ENCODE results near the gene RIPOR1. TPM values are rescaled to one million over a fixed set of nuclear protein-coding genes. Genes with fewer than 3 reads are reported as not detected.
A peak's percentile ranks its signal among the peaks of the same experiment; 100 is the strongest.

RIPOR1 gene
- total RNA-seq, 1 experiment from 2014 or later, result 3.6 TPM

GRCh38 chr16:67563708-67564468, 35.3 kb downstream of the RIPOR1 start:
- in situ Hi-C loops (cut with HindIII; ENCODE audit: low pct_unique_long_range_greater_than_20kb, low sequenced_read_pairs), result no loop called here
- peak; percentile 17 for DNase-seq (ENCODE audit: low read depth, low spot score)

DNA sequence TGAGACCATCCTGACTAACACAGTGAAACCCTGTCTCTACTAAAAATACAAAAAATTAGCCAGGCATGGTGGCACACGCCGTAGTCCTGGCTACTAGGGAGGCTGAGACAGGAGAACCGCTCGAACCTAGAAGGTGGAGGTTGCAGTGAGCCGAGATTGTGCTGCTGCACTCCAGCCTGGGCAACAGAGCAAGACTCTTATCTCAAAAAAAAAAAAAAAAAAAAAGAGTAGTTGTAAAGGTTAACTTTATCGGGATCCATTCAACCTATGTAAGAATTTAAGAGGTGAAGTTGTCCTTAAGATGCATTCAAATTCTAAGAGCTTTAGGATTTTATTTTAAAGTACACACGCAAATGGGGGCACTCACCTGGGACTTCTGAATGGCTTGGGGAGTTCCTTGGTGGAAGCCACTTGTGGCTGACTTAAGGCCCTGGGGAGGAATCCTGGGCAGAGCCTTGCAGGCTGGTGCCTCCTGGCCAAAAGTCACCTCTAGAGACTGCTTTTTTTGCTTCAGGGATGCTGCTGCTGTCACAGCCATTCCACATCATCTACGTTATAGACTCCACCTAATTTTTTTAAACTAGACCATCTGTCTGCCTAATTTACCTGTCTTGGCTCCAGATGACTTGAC, 37.0 kb downstream of the RIPOR1 start:
- DNase-seq (ENCODE audit: low read depth, low spot score), result no peak
- in situ Hi-C loops (cut with HindIII; ENCODE audit: low pct_unique_long_range_greater_than_20kb, low sequenced_read_pairs), result no loop called here

DNA sequence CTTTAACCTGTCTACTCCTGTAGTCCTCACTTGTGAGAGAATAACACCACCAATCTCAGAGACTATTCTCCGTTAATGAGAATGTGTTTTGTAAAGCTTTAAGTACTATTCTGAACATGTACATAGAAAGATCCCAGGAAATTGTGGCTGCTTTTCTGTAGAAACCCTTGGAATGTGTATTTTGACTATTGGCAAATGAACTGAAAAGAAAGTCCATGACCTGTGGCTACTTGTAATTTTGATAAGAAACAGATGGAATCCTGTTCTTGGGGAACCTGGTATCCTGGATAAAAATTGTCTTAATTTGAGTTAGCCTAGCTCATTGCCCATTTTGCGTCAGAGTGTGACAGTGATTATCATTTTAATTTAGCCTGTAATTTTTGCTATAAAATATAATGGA, 42.8 kb downstream of the RIPOR1 start:
- no peak for DNase-seq (ENCODE audit: low read depth, low spot score)
- in situ Hi-C loops (cut with HindIII; ENCODE audit: low pct_unique_long_range_greater_than_20kb, low sequenced_read_pairs), result no loop called here

DNA sequence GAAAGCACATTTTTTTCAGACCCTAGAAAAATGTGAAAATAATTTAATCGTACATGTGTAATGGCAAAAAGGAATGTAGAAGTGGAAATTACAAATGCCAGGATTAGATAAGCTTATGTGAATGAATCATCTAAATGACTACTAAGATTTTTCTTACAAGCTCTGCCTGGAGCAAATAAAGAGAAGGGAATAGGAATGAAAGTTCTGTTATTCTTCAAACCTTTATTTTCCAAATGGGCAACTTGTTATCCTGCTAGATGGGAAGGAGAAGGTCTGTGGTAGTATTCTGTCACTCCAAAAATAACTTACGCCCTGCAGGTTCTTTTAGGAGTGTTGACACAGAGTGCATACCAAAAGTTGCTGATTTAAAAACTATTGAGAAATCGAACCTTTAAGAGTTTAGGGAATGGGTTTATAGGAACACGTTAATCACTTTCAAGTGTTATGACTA, 43.4 kb downstream of the RIPOR1 start:
- DNase-seq (ENCODE audit: low read depth, low spot score), result no peak
- in situ Hi-C loops (cut with HindIII; ENCODE audit: low pct_unique_long_range_greater_than_20kb, low sequenced_read_pairs), result no loop called here

- DNase-seq (ENCODE audit: low read depth, low spot score), result no peak
- in situ Hi-C loops (cut with HindIII; ENCODE audit: low pct_unique_long_range_greater_than_20kb, low sequenced_read_pairs), result no loop called here
Measured at GRCh38 chr16:67579686-67580085, 51.1 kb downstream of the RIPOR1 start.

DNA sequence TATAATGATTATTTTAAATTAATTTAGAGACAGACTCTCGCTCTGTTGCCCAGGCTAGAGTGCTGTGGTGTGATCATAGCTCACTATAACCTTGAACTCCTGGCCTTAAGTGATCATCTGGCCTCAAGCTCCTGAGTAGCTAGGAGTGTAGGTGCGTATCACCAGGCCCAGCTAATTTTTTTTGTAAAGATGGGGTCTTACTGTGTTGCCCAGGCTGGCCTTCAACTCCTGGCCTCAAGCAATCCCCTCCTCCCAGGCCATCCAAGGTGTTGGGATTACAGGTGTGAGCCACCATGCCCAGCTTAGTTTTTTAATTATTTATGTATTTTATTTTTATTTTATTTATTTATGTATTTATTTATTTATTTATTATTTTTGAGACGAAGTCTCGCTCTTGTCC, 51.6 kb downstream of the RIPOR1 start:
- no peak for DNase-seq (ENCODE audit: low read depth, low spot score)
- in situ Hi-C loops (cut with HindIII; ENCODE audit: low pct_unique_long_range_greater_than_20kb, low sequenced_read_pairs), result no loop called here

GRCh38 chr16:67593288-67593687, 64.7 kb downstream of the RIPOR1 start:
- in situ Hi-C loops (cut with HindIII; ENCODE audit: low pct_unique_long_range_greater_than_20kb, low sequenced_read_pairs), result no loop called here
- DNase-seq (ENCODE audit: low read depth, low spot score), result no peak

- DNase-seq (ENCODE audit: low read depth, low spot score), result no peak
- in situ Hi-C loops (cut with HindIII; ENCODE audit: low pct_unique_long_range_greater_than_20kb, low sequenced_read_pairs), result no loop called here
Measured at GRCh38 chr16:67593701-67594100, 65.1 kb downstream of the RIPOR1 start.

DNA sequence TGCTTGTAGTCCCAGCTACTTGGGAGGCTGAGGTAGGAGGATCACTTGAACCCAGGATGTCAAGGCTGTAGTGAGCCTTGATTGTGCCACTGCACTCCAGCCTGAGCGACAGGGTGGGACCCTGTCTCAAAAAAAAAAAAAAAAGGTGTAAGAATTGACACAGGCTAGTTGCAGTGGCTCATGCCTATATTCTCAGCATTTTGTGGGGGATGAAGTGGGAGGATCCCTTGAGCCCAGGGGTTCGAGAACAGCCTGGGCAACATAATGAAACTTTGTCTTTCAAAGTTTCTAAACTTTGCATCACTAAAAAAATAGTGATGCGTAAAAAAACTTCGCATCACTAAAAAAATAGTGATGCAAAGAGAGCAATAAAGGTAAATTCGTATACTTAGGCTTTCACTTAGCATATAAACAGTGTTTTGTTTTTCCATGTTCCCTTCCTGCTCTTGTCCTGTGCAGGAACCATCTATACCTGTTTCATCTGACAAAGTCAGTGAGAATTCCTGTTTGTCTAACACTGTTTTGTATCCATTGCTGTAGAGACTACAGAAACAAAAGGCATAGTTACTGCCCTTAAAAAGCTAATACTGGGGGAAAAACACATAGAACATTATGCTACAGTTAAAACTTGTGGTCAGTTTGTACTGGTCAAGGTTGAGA, 65.8 kb downstream of the RIPOR1 start:
- DNase-seq (ENCODE audit: low read depth, low spot score), result no peak
- in situ Hi-C loops (cut with HindIII; ENCODE audit: low pct_unique_long_range_greater_than_20kb, low sequenced_read_pairs), result no loop called here

- DNase-seq (ENCODE audit: low read depth, low spot score), result no peak
- in situ Hi-C loops (cut with HindIII; ENCODE audit: low pct_unique_long_range_greater_than_20kb, low sequenced_read_pairs), result no loop called here
Measured at GRCh38 chr16:67594956-67595355, 66.3 kb downstream of the RIPOR1 start.

Small RNA genes within 50 kb of the gene (small RNA-seq; reads per million reads assigned to genes)
- 0 reads per million in 2 experiments for gene AC027682.3

Other genes with a start within 250 kb of the RIPOR1 start
- gene PLEKHG4, start 249.3 kb upstream of the RIPOR1 start, total RNA-seq (2014; rRNA removed; shearing (Covaris generic)), result 10.5 and 12.9 TPM in 2 replicates
- gene KCTD19, start 202.1 kb upstream of the RIPOR1 start, total RNA-seq (2014; rRNA removed; shearing (Covaris generic)), result 0.19 TPM in 1 of 2 replicates, not detected in the other
- 0.64 and 1.1 TPM in 2 replicates for gene LRRC36, start 202.0 kb upstream of the RIPOR1 start, total RNA-seq (2014; rRNA removed; shearing (Covaris generic))
- gene TPPP3, start 135.3 kb upstream of the RIPOR1 start, total RNA-seq (2014; rRNA removed; shearing (Covaris generic)), result 0.16 and 0.55 TPM in 2 replicates
- gene ZDHHC1, start 112.4 kb upstream of the RIPOR1 start, total RNA-seq (2014; rRNA removed; shearing (Covaris generic)), result 6.0 and 8.5 TPM in 2 replicates
- 0.32 TPM in 1 of 2 replicates, not detected in the other for gene HSD11B2, start 97.7 kb upstream of the RIPOR1 start, total RNA-seq (2014; rRNA removed; shearing (Covaris generic))
- gene ATP6V0D1, start 47.7 kb upstream of the RIPOR1 start, total RNA-seq (2014; rRNA removed; shearing (Covaris generic)), result 145 and 151 TPM in 2 replicates
- not detected in 2 replicates for gene AGRP, start 45.3 kb upstream of the RIPOR1 start, total RNA-seq (2014; rRNA removed; shearing (Covaris generic))
- 25.9 and 26.4 TPM in 2 replicates for gene CTCF, start 33.7 kb downstream of the RIPOR1 start, total RNA-seq (2014; rRNA removed; shearing (Covaris generic))
- gene CARMIL2, start 116.3 kb downstream of the RIPOR1 start, total RNA-seq (2014; rRNA removed; shearing (Covaris generic)), result 0.16 and 0.40 TPM in 2 replicates
- gene ACD, start 131.4 kb downstream of the RIPOR1 start, total RNA-seq (2014; rRNA removed; shearing (Covaris generic)), result 17.4 and 18.3 TPM in 2 replicates
- gene PARD6A, start 132.1 kb downstream of the RIPOR1 start, total RNA-seq (2014; rRNA removed; shearing (Covaris generic)), result 0.34 and 0.51 TPM in 2 replicates
- 6.4 and 9.1 TPM in 2 replicates for gene ENKD1, start 137.9 kb downstream of the RIPOR1 start, total RNA-seq (2014; rRNA removed; shearing (Covaris generic))
- gene C16orf86, start 138.0 kb downstream of the RIPOR1 start, total RNA-seq (2014; rRNA removed; shearing (Covaris generic)), result 0.98 and 3.1 TPM in 2 replicates
- gene GFOD2, start 190.5 kb downstream of the RIPOR1 start, total RNA-seq (2014; rRNA removed; shearing (Covaris generic)), result 10.5 and 13.4 TPM in 2 replicates

Data from SK-MEL-5 (cell line).